CD4-positive, alpha-beta T cell treated with Interleukin-4 for 1 hour (primary cell): ENCODE results near the gene PLD1.

Experiments used
- DNase-seq, 2 donors: peaks; one replicate each; pipeline ENCODE4 v3.0.0-alpha.2; 2020 to 2022

The PLD1 gene

GRCh38 chr3:171688593-171688992 lies 121.7 kb downstream of the PLD1 start:
- no peak for DNase-seq

- DNase-seq = no peak
Measured at GRCh38 chr3:171688002-171688401, 122.3 kb downstream of the PLD1 start.

GRCh38 chr3:171687581-171687980 lies 122.7 kb downstream of the PLD1 start:
- DNase-seq = no peak

GRCh38 chr3:171687064-171687463 lies 123.2 kb downstream of the PLD1 start:
- no peak for DNase-seq

- DNase-seq = no peak
Measured at GRCh38 chr3:171685116-171685895, 125.0 kb downstream of the PLD1 start.

- no peak for DNase-seq
Measured at GRCh38 chr3:171684221-171684620, 126.1 kb downstream of the PLD1 start.

GRCh38 chr3:171682743-171683142 lies 127.5 kb downstream of the PLD1 start:
- no peak for DNase-seq

- DNase-seq = no peak
Measured at GRCh38 chr3:171680726-171681411, 129.4 kb downstream of the PLD1 start.

GRCh38 chr3:171678971-171679492 lies 131.3 kb downstream of the PLD1 start:
- DNase-seq = no peak

- DNase-seq = no peak
Measured at GRCh38 chr3:171677706-171678105, 132.6 kb downstream of the PLD1 start.

- no peak for DNase-seq
Measured at GRCh38 chr3:171676601-171677175, 133.6 kb downstream of the PLD1 start.

- no peak for DNase-seq
Measured at GRCh38 chr3:171673951-171674350, 136.3 kb downstream of the PLD1 start.

- no peak for DNase-seq
Measured at GRCh38 chr3:171672538-171672937, 137.7 kb downstream of the PLD1 start.

- DNase-seq = no peak
Measured at GRCh38 chr3:171672124-171672523, 138.2 kb downstream of the PLD1 start.

- DNase-seq = no peak
Measured at GRCh38 chr3:171671709-171672108, 138.6 kb downstream of the PLD1 start.

- DNase-seq = no peak
Measured at GRCh38 chr3:171666516-171666915, 143.8 kb downstream of the PLD1 start.

- no peak for DNase-seq
Measured at GRCh38 chr3:171663805-171664204, 146.5 kb downstream of the PLD1 start.

GRCh38 chr3:171661484-171661883 lies 148.8 kb downstream of the PLD1 start:
- no peak for DNase-seq

- no peak for DNase-seq
Measured at GRCh38 chr3:171660188-171660587, 150.1 kb downstream of the PLD1 start.

- no peak for DNase-seq
Measured at GRCh38 chr3:171658841-171659240, 151.4 kb downstream of the PLD1 start.

- DNase-seq = no peak
Measured at GRCh38 chr3:171654809-171655208, 155.5 kb downstream of the PLD1 start.

- no peak for DNase-seq
Measured at GRCh38 chr3:171654326-171654725, 156.0 kb downstream of the PLD1 start.

GRCh38 chr3:171653701-171654100 lies 156.6 kb downstream of the PLD1 start:
- no peak for DNase-seq

- DNase-seq = no peak
Measured at GRCh38 chr3:171652932-171653331, 157.4 kb downstream of the PLD1 start.
